ENCODE data around the gene GLYAT.

Gene GLYAT

GRCh38 chr11:58763120-58763490, 31.4 kb upstream of the GLYAT start:
- Mint-ChIP-seq H3K4me1 (no peaks in the 10 kb centered on the region), H3K4me3 (no peak overlapping the region), H3K9me3 (peaks cover 5% of the 10 kb centered on the region), H3K27ac (no peak overlapping the region), H3K36me3 (ENCODE audit: low read depth) (no peaks in the 10 kb centered on the region), H3K27me3 (peaks cover 7% of the 10 kb centered on the region)
- ATAC-seq: no peak
- DNase-seq: no peak

- Mint-ChIP-seq H3K27me3 (peaks cover 7% of the 10 kb centered on the region), H3K4me1 (no peaks in the 10 kb centered on the region), H3K4me3 (no peak overlapping the region), H3K9me3 (peaks cover 5% of the 10 kb centered on the region), H3K36me3 (ENCODE audit: low read depth) (no peaks in the 10 kb centered on the region), H3K27ac (no peak overlapping the region)
- no peak for DNase-seq
- no peak for ATAC-seq
Measured at GRCh38 chr11:58762284-58763119, 30.8 kb upstream of the GLYAT start.

GRCh38 chr11:58757439-58757838, 25.7 kb upstream of the GLYAT start:
- H3K4me1 Mint-ChIP-seq: no peaks in the 10 kb centered on the region
- H3K9me3 Mint-ChIP-seq: no peaks in the 10 kb centered on the region
- no peak overlapping the region for H3K4me3 Mint-ChIP-seq
- ATAC-seq (no peak), DNase-seq (no peak)
- no peaks in the 10 kb centered on the region for H3K36me3 Mint-ChIP-seq (ENCODE audit: low read depth)
- H3K27ac Mint-ChIP-seq: no peak overlapping the region
- H3K27me3 Mint-ChIP-seq: no peaks in the 10 kb centered on the region

GRCh38 chr11:58745705-58746364, 14.1 kb upstream of the GLYAT start:
- H3K4me3 Mint-ChIP-seq: no peak overlapping the region
- peaks cover 2% of the 10 kb centered on the region for H3K4me1 Mint-ChIP-seq
- ATAC-seq (no peak), DNase-seq (no peak)
- peaks cover 21% of the 10 kb centered on the region for H3K9me3 Mint-ChIP-seq
- peaks cover 7% of the 10 kb centered on the region for H3K27me3 Mint-ChIP-seq
- no peak overlapping the region for H3K27ac Mint-ChIP-seq
- H3K36me3 Mint-ChIP-seq (ENCODE audit: low read depth): no peaks in the 10 kb centered on the region

GRCh38 chr11:58744988-58745704, 13.4 kb upstream of the GLYAT start:
- Mint-ChIP-seq H3K4me3 (no peak overlapping the region), H3K36me3 (ENCODE audit: low read depth) (no peaks in the 10 kb centered on the region), H3K9me3 (peaks cover 23% of the 10 kb centered on the region), H3K27ac (no peak overlapping the region), H3K4me1 (peaks cover 2% of the 10 kb centered on the region), H3K27me3 (peaks cover 7% of the 10 kb centered on the region)
- ATAC-seq: no peak
- no peak for DNase-seq

GRCh38 chr11:58742981-58743880, 11.5 kb upstream of the GLYAT start:
- peaks cover 23% of the 10 kb centered on the region for H3K9me3 Mint-ChIP-seq
- DNase-seq: no peak
- H3K4me1 Mint-ChIP-seq: peaks cover 2% of the 10 kb centered on the region
- peaks cover 7% of the 10 kb centered on the region for H3K27me3 Mint-ChIP-seq
- H3K4me3 Mint-ChIP-seq: no peak overlapping the region
- ATAC-seq: no peak
- H3K36me3 Mint-ChIP-seq (ENCODE audit: low read depth): no peaks in the 10 kb centered on the region
- no peak overlapping the region for H3K27ac Mint-ChIP-seq

- ATAC-seq: no peak
- H3K4me3 Mint-ChIP-seq: no peak overlapping the region
Measured at GRCh38 chr11:58742140-58742539, 10.4 kb upstream of the GLYAT start.

GRCh38 chr11:58741127-58741526, 9.4 kb upstream of the GLYAT start:
- Mint-ChIP-seq H3K27me3 (peaks cover 5% of the 10 kb centered on the region), H3K4me3 (no peak overlapping the region), H3K27ac (no peak overlapping the region), H3K4me1 (peaks cover 2% of the 10 kb centered on the region), H3K36me3 (ENCODE audit: low read depth) (no peaks in the 10 kb centered on the region), H3K9me3 (peaks cover 23% of the 10 kb centered on the region)
- DNase-seq (no peak), ATAC-seq (no peak)

More at GRCh38 chr11:58742140-58742539, 10.4 kb upstream of the GLYAT start:
- H3K4me1 Mint-ChIP-seq: peaks cover 2% of the 10 kb centered on the region
- H3K9me3 Mint-ChIP-seq: peaks cover 23% of the 10 kb centered on the region
- H3K36me3 Mint-ChIP-seq (ENCODE audit: low read depth): no peaks in the 10 kb centered on the region
- no peak overlapping the region for H3K27ac Mint-ChIP-seq
- no peak for DNase-seq
- peaks cover 6% of the 10 kb centered on the region for H3K27me3 Mint-ChIP-seq

GRCh38 chr11:58740447-58740846, 8.7 kb upstream of the GLYAT start:
- Mint-ChIP-seq H3K9me3 (peaks cover 20% of the 10 kb centered on the region), H3K4me1 (peaks cover 2% of the 10 kb centered on the region), H3K4me3 (no peak overlapping the region), H3K27ac (no peak overlapping the region), H3K36me3 (ENCODE audit: low read depth) (no peaks in the 10 kb centered on the region), H3K27me3 (peaks cover 2% of the 10 kb centered on the region)
- DNase-seq (no peak), ATAC-seq (no peak)

GRCh38 chr11:58739725-58740430, 8.1 kb upstream of the GLYAT start:
- Mint-ChIP-seq H3K36me3 (ENCODE audit: low read depth) (no peaks in the 10 kb centered on the region), H3K4me1 (peaks cover 2% of the 10 kb centered on the region), H3K4me3 (no peak overlapping the region), H3K9me3 (peaks cover 19% of the 10 kb centered on the region), H3K27ac (no peak overlapping the region), H3K27me3 (peaks cover 2% of the 10 kb centered on the region)
- DNase-seq: no peak
- ATAC-seq: no peak

- Mint-ChIP-seq H3K4me3 (no peak overlapping the region), H3K36me3 (ENCODE audit: low read depth) (no peaks in the 10 kb centered on the region), H3K4me1 (no peaks in the 10 kb centered on the region), H3K27ac (no peak overlapping the region), H3K27me3 (no peaks in the 10 kb centered on the region), H3K9me3 (no peaks in the 10 kb centered on the region)
- no peak for ATAC-seq
- DNase-seq: no peak
Measured at GRCh38 chr11:58734681-58735490, 3.1 kb upstream of the GLYAT start.

- no peak overlapping the region for H3K4me3 Mint-ChIP-seq
- peaks cover 27% of the 10 kb centered on the region for H3K4me1 Mint-ChIP-seq
- no peaks in the 10 kb centered on the region for H3K9me3 Mint-ChIP-seq
- H3K27me3 Mint-ChIP-seq: no peaks in the 10 kb centered on the region
- no peaks in the 10 kb centered on the region for H3K36me3 Mint-ChIP-seq (ENCODE audit: low read depth)
- DNase-seq: no peak
- no peak for ATAC-seq
- H3K27ac Mint-ChIP-seq: no peak overlapping the region
Measured at GRCh38 chr11:58730507-58731089, 1.1 kb downstream of the GLYAT start.

GRCh38 chr11:58727415-58727797, 4.3 kb downstream of the GLYAT start:
- no peak overlapping the region for H3K4me3 Mint-ChIP-seq
- no peak for ATAC-seq
- H3K27me3 Mint-ChIP-seq: no peaks in the 10 kb centered on the region
- H3K36me3 Mint-ChIP-seq (ENCODE audit: low read depth): no peaks in the 10 kb centered on the region
- DNase-seq: no peak
- no peak overlapping the region for H3K27ac Mint-ChIP-seq
- H3K9me3 Mint-ChIP-seq: no peaks in the 10 kb centered on the region
- H3K4me1 Mint-ChIP-seq: peaks cover 29% of the 10 kb centered on the region

Data from activated naive CD8-positive, alpha-beta T cell treated with anti-CD3 and anti-CD28 coated beads, Interleukin-2, amount 50 U/mL, for 24 hours (primary cell).